ENCODE data around the gene ATOH8. TPM values are rescaled to one million over a fixed set of nuclear protein-coding genes. Genes with fewer than 3 reads are reported as not detected.

ATOH8 gene, protein sequence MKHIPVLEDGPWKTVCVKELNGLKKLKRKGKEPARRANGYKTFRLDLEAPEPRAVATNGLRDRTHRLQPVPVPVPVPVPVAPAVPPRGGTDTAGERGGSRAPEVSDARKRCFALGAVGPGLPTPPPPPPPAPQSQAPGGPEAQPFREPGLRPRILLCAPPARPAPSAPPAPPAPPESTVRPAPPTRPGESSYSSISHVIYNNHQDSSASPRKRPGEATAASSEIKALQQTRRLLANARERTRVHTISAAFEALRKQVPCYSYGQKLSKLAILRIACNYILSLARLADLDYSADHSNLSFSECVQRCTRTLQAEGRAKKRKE
- 11.4 and 15.1 TPM in 2 replicates for total RNA-seq

DNA sequence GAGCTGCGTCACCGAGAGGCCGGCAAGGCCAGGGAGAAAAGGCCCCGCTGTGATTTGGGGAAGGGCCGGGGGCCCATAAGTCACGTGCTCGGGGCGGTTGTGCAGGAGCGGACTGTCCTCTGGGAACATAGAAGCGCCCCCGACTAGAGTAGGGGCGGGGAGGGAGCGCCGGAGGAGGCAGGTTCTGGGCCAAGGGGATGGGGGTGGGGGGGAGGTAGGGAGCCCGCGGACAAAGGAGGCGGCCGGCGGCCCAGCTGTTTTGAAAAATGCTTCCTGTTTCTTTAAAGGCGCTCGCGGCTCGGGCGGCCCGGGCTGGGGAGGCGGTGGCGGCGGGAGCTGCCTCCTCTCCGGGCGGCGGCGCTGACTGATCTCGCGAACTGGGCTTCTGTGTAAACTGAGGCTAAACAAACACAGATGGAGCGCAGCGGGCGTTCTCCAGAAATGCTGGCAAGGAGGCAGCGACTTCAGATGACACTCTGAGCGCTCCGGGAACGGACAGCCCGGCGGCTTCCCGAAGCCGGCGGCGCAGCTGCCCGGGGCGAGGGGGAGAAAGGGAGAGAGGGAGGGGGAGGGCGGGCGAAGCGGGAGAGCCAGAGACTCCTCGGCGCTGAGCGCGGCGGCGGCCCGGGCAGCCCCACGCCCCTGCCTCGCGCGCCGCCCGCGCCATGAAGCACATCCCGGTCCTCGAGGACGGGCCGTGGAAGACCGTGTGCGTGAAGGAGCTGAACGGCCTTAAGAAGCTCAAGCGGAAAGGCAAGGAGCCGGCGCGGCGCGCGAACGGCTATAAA is at the start of gene ATOH8:
ATOH8 (plus strand) TSS at position 467 of the 788 bp plus-strand sequence; CDS start at position 666, 199 bp downstream.

Other genes with a start within 250 kb of the ATOH8 start
- 82.9 and 86.1 TPM in 2 replicates for gene MAT2A, start 214.8 kb upstream of the ATOH8 start, total RNA-seq
- 50.1 and 53.3 TPM in 2 replicates for gene GGCX, start 192.5 kb upstream of the ATOH8 start, total RNA-seq
- gene VAMP8, start 176.4 kb upstream of the ATOH8 start, total RNA-seq = 2.5 and 5.2 TPM in 2 replicates
- gene VAMP5, start 169.6 kb upstream of the ATOH8 start, total RNA-seq = 98.0 and 106 TPM in 2 replicates
- gene RNF181, start 158.2 kb upstream of the ATOH8 start, total RNA-seq = 281 and 288 TPM in 2 replicates
- 9.9 and 10.7 TPM in 2 replicates for gene TMEM150A, start 151.3 kb upstream of the ATOH8 start, total RNA-seq
- gene C2orf68, start 141.9 kb upstream of the ATOH8 start, total RNA-seq = 12.5 and 14.5 TPM in 2 replicates
- 76.1 and 76.5 TPM in 2 replicates for gene USP39, start 137.8 kb upstream of the ATOH8 start, total RNA-seq
- not detected in 2 replicates for gene SFTPB, start 85.8 kb upstream of the ATOH8 start, total RNA-seq
- not detected in 2 replicates for gene GNLY, start 59.6 kb upstream of the ATOH8 start, total RNA-seq
- 2.5 and 3.9 TPM in 2 replicates for gene ST3GAL5, start 135.0 kb downstream of the ATOH8 start, total RNA-seq